GM12864 (cell line): ENCODE measurements around the gene TPST1.
A peak's percentile ranks its signal among the peaks of the same experiment; 100 is the strongest.

Experiments
- DNase-seq: peaks from one replicate; pipeline ENCODE4 v3.0.0-alpha.2; 2011; ENCODE audit warnings: low read depth
- H3K4me3 ChIP-seq: 2 replicates; pipeline ENCODE4 v1.5.1; 2011; ENCODE audit warnings: mild to moderate bottlenecking, low read depth, low read length, control low read depth
- TF ChIP-seq, protein P1 (sequence below): IDR thresholded peaks from 2 replicates; pipeline ENCODE4 v1.5.1; 2011; ENCODE audit warnings: low read depth, mild to moderate bottlenecking, moderate library complexity, low read length, control low read depth, inconsistent platforms; ENCODE audit errors: missing control alignments

TPST1 gene

DNA sequence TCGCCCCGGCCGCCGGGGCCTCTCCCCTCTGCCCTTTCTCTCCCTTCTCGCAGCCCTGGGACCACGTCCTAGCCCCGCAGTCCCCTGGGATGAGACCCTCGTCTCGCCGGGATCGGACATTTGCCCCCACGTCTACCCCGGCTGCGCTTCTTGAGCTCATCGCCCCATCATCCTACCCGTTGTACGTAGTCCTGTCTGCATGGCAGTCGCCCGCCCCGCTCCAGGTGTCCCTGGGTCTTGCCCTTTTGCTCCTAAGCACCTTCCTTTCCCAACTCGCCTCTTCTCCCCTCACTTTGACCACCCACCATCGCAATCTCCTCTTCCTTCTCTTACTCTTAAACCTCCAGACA lies 582 bp downstream of the TPST1 start:
- DNase-seq = no peak
- peak overlapping the region; percentile 80 for H3K4me3 ChIP-seq
- TF ChIP-seq, protein P1, sequence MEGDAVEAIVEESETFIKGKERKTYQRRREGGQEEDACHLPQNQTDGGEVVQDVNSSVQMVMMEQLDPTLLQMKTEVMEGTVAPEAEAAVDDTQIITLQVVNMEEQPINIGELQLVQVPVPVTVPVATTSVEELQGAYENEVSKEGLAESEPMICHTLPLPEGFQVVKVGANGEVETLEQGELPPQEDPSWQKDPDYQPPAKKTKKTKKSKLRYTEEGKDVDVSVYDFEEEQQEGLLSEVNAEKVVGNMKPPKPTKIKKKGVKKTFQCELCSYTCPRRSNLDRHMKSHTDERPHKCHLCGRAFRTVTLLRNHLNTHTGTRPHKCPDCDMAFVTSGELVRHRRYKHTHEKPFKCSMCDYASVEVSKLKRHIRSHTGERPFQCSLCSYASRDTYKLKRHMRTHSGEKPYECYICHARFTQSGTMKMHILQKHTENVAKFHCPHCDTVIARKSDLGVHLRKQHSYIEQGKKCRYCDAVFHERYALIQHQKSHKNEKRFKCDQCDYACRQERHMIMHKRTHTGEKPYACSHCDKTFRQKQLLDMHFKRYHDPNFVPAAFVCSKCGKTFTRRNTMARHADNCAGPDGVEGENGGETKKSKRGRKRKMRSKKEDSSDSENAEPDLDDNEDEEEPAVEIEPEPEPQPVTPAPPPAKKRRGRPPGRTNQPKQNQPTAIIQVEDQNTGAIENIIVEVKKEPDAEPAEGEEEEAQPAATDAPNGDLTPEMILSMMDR = no peak

DNA sequence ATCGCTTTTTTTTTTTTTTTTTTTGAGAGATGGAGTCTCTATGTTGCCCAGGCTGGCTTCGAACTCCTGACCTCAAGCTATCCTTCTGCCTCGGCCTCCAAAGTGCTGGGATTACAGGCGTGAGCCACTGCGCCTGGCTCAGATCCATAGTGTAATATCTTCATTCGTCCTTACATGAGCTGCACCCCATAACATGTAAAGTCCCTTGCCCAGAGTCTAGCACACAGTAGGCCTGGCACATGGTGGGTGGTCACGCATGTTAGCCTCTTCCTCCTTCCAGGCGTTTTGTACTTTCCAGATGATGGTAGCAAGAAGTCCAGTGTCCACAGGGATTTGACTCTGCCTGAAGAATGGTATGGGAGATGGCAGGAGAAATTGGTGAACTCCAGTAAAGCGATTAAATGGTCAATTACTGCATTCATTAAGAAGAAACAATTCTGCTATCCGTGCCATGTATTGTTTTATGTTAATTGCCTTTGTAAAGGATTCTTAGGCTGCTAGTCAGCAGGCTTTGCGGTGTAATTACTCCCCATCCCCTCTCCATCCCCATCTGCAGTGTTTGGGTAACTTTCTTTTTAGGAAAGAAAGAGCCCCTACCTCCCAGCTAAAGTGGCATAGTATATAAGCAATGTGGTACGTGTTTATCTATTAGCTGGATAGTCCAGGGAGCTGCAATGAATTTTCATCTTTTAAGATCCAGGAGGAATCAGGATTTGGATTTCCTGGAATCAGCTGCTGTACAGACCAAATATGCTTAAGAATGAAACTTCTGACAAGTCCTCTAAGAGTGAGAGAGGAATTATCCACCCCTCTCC lies 1.2 kb downstream of the TPST1 start:
- no peak for DNase-seq
- no peak overlapping the region; the same call in 1 of the 2 replicates for H3K4me3 ChIP-seq
- TF ChIP-seq, protein P1 = no peak

DNA sequence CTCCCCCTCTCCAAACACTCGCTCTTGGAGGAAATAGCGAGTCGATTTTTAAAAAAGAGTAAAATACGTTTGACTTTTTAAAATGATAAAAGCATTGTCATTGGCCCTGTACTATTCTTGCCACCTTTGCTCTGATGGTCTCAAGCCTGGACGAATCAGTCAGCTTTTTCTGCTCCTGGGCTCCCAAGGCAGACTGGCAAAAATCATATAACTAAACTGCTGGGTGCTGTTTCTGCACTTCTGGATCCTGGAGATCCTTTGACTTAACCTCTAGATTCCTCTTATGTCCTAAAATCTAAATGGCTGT lies 1.8 kb downstream of the TPST1 start:
- DNase-seq = no peak
- H3K4me3 ChIP-seq = no peak overlapping the region
- TF ChIP-seq, protein P1 = no peak

DNA sequence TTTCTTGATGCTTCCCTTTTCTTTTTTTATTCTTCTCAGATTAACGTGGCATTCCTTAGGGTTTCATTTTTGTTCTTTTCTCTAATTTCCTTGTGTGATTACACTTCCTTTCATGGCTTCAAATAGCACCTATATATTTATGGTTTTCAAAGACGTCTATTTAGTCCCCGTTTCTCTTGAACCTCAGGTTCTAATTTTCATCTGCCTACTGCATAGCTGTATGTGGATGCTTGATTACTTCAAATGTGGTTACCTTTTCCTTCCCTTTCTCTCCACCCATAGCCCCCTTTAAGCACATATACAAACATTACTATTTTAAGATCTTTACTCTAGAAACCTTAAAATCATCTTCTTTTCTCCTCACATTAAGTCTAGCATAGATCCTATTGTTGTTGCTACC lies 2.4 kb downstream of the TPST1 start:
- H3K4me3 ChIP-seq = no peak overlapping the region

DNA sequence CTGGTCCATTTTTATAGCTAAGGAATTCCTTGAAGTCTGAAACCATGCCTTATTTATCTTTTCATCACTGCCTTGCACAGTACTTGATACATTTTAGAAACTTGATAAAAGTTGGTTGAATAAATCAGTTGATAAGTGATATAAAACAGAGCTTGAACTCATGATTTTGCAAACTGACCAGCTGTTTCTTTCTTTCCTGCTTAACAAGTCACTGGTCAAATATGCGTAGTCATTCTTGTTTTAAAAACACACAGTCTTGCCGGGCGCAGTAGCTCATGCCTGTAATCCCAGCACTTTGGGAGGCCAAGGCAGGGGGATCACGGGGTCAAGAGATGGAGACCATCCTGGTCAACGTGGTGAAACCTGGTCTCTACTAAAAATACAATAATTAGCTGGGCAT lies 6.3 kb downstream of the TPST1 start:
- TF ChIP-seq, protein P1 = no peak
- no peak overlapping the region for H3K4me3 ChIP-seq
- no peak for DNase-seq

More for the DNA sequence above, 2.4 kb downstream of the TPST1 start:
- DNase-seq = no peak
- TF ChIP-seq, protein P1 = no peak

DNA sequence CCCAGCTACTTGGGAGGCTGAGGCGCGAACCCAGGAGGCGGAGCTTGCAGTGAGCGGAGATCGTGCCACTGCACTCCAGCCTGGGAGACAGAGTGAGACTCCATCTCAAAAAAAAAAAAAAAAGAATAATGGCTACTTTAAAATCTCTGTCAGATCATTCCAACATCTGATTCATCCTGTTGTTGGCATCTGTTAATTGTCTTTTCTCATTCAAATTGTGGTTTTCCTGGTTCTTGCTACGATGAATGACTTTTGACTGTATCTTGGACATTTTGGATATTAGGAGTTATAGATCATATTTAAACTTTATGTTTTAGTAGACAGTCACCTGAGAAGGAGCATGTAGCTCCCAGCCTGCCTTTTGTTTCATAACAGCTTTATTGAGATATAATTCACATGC lies 8.5 kb downstream of the TPST1 start:
- TF ChIP-seq, protein P1 = no peak

DNA sequence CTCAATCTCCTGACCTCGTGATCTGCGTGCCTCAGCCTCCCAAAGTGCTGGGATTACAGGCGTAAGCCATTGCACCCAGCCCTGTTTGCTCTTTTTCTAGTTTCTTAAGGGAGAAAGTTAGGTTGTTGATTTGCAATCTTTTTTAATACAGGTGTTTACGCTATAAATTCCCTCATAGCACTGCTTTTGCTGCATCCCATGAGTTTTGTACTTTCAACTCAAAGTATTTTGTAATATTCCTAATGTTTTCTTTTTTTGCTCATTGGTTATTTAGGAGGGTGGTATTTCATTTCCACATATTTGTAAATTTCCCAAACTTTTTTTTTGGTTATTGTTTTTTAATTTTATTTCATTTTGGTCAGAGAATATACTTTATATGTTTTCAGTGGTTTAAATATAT lies 11.6 kb downstream of the TPST1 start:
- H3K4me3 ChIP-seq = no peak overlapping the region
- no peak for DNase-seq
- TF ChIP-seq, protein P1 = no peak

More for the DNA sequence above, 8.5 kb downstream of the TPST1 start:
- H3K4me3 ChIP-seq = no peak overlapping the region
- DNase-seq = no peak
